Activated CD8-positive, alpha-beta memory T cell treated with anti-CD3 and anti-CD28 coated beads for 4 hours (primary cell): ENCODE data around the gene MCU.

Experiments
- DNase-seq, 2 donors: peaks; one replicate each; pipeline ENCODE4 v3.0.0-alpha.2; 2020; ENCODE audit warnings: low read depth in 2 of 2

The MCU gene

GRCh38 chr10:72842164-72842563 is 150.2 kb downstream of the MCU start:
- DNase-seq, result no peak

DNA sequence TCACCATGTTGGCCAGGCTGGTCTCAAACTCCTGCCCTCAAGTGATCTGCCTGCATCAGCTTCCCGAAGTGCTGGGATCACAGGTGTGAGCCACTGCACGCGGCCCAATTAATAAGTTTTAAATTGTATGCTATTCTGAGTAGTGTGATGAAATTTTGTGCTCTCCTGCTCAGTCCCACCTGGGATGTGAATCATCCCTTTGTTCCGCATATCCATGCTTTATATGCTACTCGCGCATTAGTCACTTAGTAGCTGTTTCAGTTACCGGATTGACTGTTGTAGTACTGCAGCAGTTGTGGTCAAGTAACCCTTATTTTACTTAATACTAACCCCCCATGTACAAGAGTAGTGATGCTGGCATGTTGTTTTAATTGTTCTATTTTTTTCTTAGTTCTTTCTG is 154.3 kb downstream of the MCU start:
- no peak for DNase-seq

GRCh38 chr10:72847681-72848080 is 155.7 kb downstream of the MCU start:
- no peak for DNase-seq

DNA sequence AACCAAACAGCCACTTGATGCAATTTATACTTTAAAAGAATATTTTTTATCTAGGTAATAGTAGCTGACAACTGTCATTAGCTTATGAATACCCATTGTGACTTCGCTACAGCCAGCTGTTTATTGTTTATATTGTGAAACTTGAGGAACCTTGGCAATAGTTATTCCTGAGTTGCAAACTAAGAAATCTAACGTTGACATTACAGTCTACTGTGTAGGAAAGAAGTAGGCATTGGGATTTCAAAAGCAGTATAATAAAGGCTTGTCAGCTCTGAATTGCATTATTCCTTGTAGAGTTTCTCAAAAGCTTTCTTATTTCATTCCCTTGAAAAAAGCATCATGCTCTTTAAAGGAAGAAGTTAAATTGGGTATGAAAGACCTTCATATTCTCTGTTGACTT is 158.9 kb downstream of the MCU start:
- DNase-seq, result no peak

- DNase-seq, result no peak
Observed at GRCh38 chr10:72851509-72851908, 159.6 kb downstream of the MCU start.

GRCh38 chr10:72852508-72852907 is 160.6 kb downstream of the MCU start:
- DNase-seq, result no peak

DNA sequence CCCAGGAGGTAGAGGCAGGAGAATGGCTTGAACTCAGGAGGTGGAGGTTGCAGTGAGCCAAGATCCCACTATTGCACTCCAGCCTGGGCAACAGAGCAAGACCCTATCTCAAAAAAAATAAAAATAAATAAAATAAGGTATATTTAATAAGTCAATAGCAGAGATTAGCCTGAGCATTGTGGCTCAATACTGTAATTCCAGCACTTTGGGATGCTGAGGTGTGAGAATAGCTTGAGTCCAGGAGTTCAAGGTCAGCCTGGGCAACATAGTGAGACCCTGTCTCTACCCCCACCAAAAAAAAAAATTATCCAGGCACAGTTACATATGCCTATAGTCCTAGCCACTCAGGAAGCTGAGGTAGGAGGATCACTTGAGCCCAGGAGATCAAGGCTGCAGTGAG is 163.2 kb downstream of the MCU start:
- DNase-seq, result no peak

DNA sequence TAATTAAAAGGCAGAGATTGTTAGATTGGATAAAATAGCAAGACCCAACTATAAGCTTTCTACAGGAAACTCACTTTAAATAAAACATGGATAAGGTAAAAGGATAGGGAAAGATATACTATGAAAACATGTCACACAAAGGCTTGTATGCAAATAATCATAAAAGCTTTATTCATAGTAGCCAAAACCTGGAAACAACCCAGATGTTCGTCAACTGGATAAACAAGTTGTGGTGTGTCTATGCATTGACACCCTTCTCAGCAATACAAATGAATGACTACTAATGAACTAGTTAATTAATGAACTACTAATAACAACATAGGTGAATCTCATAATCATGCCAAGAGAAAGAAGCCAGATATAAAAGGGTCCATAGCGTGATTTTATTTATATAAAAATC is 163.8 kb downstream of the MCU start:
- DNase-seq, result no peak

DNA sequence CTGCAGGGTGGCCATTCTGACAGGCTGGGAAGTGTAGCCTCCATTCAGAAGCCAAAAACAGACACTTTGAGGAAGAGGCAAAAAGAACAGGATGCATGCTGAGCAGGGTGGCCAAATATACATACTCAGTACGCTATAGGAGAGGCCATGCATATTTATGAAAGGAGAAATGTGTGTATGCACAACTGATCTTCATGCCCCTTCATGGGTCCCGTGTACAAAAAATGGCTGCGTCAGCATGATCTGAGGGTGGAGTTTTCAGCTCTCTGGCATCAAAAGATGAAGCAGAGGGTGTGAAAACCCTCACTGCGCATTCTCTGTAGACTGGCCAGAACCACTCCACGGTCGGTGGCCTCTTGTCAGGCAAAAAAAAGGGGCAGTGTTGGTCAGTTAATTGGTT is 166.1 kb downstream of the MCU start:
- no peak for DNase-seq

DNA sequence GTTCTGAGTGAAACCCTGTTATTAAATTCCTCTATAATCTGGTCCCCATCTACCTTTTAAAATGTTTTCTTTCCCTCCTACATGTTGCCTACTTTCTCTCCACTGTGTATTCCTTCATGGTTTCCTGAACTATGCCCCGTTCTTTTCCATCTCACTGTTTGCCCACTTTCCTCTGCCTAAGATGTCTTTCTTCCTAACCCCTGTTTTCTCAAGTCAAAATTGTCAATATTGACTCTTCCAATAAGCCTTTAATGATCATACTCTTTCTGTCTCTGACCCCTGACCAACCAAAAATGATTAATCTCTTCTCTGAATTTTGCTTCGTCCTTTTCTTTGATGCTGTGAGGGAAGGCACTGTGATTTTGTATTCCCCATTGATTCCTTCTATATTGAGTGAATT is 171.0 kb downstream of the MCU start:
- DNase-seq, result no peak

DNA sequence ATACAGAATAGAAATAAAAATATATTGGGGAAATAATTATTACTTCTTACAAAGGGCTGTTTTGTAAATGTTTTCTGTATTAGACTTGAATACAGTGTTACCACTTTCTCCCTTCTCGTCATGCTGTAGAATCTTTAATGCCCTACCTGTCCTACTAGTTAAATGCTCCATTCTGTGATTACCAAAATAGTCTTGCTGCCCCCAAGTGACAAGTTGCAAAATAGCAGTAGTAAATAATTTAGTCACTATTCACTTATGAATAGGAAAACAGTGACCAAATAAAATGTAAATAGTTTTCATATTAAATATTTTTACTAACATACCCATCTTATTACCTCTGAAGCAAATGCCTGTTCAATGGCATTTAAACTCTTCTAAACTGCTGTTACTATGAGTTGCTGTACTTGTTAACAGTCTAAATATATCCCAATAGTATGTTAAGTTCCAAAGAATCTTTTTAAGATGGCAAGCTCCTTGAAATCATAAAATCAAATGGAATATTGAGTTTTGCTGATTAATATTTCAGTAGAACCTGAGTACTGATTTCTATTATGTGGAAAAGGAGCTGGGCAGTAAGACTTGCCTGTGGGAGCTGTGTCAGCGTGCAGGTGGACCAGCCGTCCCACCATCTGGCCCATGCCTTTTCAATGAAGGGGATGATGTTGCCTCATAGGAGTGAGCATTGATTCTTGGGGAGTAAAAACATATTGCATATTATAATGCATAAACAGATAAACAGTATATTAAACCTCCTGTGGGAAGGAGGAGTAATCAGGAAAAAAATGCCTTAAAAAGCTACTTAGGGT is 183.5 kb downstream of the MCU start:
- no peak for DNase-seq

GRCh38 chr10:72879245-72879644 is 187.3 kb downstream of the MCU start:
- DNase-seq, result no peak

- DNase-seq, result no peak
Observed at GRCh38 chr10:72881291-72881690, 189.3 kb downstream of the MCU start.

GRCh38 chr10:72883861-72884260 is 191.9 kb downstream of the MCU start:
- DNase-seq, result no peak

DNA sequence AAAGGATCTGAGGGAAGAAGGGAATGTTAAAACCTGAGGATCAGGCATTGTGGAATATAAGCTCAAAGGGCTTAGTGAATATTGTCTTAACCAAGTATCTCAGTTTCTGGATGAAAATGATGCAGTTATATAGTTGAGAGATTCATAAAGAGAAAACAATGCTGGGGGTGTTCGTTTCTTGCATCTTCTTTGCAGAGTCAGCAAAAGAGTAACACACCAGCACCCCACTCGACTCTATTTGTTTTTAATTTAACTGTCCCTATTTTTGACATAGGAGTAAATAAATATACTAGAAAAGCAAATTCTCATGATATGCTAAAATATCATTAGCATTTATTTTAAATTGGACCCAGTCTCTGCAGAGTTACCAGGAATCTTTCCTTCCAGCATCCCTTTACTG is 194.0 kb downstream of the MCU start:
- no peak for DNase-seq

DNA sequence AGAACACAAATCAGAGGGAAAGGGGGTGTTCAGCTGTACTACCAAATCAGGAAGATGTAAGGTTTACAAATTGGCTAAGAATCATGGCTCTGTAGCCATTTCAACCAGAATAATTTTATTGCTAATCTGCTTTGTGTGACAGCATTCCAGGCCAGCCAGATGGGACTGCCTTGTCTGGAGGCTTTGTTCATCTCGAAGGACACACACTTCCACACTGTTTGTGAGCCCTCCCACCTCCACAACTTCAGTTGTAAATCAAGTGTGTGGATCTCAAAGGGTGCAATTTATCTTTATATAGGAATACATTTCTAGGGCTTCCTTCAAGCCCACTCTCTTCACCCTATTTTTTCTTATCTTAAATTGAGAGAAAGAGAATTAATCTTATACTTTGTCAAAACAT is 194.7 kb downstream of the MCU start:
- no peak for DNase-seq

GRCh38 chr10:72887043-72887442 is 195.1 kb downstream of the MCU start:
- no peak for DNase-seq

DNA sequence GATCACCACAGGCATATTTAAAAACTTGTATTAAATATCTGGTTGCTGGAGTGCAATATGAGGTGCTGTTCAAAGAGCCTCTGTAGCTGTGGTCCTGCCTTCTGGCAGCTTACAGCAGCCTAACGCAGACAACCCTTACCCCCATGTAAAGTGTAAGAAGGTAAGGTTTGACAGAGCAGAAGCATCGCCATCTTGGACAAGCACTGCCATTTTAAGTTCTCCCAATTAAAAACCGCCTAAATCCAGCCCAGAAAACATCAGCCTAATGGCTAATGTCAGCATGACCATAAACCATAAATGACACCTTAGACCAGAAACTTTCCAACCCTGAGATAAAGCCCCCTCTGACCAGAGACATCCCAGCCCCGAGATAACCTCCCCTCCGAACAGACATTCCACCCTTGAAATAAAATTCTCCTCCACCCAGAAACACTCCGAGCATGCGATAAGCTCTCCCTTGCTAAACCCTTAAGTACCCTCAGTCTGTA is 196.3 kb downstream of the MCU start:
- DNase-seq, result no peak

DNA sequence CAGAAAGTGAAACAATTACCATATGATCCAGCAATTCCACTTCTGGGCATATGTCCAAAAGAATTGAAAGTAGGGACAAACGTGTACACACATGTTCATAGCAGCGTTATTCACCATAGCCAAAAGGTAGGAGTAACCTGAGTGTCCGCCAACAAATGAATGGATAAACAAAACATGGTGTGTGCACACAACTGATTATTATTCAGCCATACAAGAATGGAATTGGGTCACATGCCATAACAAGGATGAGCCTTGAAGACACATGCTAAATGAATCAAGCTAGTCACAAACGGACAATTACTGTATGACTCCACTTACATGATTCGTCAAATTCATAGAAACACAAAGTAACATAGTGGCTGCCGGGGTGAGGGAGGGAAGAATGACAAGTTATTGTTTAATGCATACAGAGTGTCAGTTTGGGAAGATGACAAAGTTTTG is 197.5 kb downstream of the MCU start:
- no peak for DNase-seq

- no peak for DNase-seq
Observed at GRCh38 chr10:72890086-72890485, 198.1 kb downstream of the MCU start.

- DNase-seq, result no peak
Observed at GRCh38 chr10:72893136-72893798, 201.3 kb downstream of the MCU start, which contains the start of gene OIT3. Gene OIT3, plus strand, starts transcription at chr10:72893739. Its CDS starts 60 bp downstream, at chr10:72893799.

GRCh38 chr10:72895236-72895850 is 203.4 kb downstream of the MCU start:
- no peak for DNase-seq

- DNase-seq, result no peak
Observed at GRCh38 chr10:72898616-72899015, 206.7 kb downstream of the MCU start.
